NCI-H524 treated with DMSO at 0.1 percent for 48 hours (cell line): ENCODE measurements around the gene DNAI7.

Experiments used
- DNase-seq: peaks from one replicate; lab custom pipeline; 2025; lab: John Stamatoyannopoulos, UW

The DNAI7 gene, protein sequence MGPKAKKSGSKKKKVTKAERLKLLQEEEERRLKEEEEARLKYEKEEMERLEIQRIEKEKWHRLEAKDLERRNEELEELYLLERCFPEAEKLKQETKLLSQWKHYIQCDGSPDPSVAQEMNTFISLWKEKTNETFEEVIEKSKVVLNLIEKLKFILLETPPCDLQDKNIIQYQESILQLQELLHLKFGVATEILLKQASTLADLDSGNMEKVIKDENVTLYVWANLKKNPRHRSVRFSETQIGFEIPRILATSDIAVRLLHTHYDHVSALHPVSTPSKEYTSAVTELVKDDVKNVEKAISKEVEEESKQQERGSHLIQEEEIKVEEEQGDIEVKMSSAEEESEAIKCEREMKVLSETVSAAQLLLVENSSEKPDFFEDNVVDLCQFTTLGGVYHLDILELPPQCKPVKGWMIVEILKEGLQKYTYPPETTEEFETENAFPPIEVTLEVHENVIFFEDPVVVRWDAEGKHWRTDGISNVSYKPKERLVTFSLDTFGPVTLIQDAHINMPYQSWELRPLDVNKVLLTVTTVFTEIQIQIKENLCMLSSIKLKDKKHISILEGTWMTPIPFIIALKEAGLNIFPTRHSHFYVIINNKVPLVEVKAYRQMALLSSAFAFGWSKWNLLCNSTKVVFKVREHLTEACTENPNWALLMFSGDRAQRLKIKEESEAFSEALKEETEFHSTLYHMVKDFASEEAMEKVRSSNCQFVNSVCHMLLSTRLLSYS

DNA sequence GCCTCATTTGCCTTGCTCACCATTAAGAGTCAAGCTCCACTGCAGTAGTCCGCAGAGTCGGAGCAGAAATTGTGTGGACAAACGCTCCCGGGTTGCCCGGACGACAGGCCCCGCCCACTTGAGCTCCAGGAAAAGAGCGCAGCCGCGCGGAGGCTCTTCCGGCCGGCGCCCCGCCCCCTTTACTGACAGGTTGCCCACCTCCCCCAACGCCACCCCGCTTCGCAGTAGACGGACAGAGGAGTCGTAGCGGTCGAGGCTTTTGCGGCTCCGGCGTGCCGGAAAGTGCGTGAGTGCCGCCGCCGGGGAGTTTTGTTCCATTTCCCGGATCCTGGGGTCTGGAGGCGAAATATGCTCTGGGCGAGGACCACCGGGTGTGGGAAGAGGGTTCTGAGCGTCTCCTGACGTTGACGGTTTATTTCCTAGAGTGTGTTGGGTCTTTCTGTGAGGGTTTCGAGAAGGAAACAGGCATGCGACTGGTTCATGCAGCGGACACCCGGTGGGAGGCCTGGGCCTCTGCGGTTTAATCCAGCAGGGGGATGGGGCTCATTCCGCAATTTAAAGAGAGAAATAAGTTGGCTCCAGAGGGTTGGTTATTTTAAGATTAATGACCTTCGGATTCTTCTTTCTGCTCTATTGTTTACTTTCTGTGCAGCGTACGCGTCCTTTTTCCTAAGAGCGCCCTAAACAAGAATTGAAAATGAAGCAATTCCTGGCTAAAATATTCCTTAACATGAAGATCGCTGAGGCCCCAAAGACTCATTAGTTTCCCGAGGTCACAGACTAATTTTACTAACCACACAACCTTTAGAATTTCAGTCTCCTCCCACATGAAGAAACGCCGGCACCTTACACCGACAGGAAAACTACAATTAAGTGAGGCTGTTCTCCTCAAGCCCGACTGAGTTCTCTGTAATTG lies at the start of gene DNAI7, which contains the start of gene ETFRF1:
DNAI7 (minus strand) TSS at position 105 of the 916 bp plus-strand sequence; CDS start at position 23, 82 bp downstream.
ETFRF1 (plus strand) TSS at position 182 of the 916 bp plus-strand sequence. CDS start 8,720 bp downstream, outside the sequence.
- peak; percentile 77 for DNase-seq

DNA sequence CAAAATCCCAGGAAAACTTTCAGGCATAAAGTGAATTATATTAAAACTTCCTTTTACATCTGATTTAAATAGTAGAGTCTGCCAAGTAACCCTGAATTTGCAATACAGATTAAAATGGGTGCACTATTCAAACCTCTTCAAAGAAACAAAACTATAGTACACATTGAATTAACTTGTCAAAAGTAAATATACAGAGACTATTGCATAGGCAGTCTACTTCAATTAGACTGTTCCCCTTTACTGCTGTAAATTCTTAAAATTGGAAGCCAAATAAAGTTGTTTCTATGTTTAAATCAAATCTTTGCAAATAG lies 48.7 kb upstream of the DNAI7 start:
- no peak for DNase-seq

DNA sequence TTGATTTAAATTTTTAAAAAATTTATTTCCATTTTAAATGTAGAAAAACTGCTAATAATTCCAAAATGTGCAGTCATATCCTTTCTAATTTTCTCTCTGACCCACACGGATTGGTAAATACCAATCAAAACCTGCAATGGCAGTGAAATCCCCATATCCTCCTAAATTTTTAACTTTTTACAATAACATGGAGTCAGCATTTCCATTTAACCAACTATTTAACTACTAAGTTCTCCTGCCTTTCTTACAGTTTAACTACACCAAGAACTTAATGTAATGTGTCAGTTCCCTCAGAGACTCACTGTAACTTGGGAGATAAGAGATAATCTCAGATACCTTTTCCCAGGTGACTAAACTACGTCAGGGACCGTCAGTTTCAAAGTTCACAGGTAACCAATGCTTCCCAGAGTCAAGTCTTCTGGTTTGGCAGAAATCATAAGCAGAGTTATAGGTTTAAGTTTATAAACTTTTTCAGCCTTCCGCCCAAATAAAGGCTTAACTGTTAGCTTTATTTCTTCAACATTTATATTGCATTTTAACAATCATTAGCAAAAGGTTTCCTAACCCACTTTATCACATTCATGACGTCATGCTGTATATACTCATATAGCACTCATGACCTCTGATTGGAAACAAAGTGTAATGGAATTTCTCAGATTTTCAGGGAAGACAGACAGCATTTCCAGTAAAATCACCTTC lies 48.2 kb upstream of the DNAI7 start:
- no peak for DNase-seq

DNA sequence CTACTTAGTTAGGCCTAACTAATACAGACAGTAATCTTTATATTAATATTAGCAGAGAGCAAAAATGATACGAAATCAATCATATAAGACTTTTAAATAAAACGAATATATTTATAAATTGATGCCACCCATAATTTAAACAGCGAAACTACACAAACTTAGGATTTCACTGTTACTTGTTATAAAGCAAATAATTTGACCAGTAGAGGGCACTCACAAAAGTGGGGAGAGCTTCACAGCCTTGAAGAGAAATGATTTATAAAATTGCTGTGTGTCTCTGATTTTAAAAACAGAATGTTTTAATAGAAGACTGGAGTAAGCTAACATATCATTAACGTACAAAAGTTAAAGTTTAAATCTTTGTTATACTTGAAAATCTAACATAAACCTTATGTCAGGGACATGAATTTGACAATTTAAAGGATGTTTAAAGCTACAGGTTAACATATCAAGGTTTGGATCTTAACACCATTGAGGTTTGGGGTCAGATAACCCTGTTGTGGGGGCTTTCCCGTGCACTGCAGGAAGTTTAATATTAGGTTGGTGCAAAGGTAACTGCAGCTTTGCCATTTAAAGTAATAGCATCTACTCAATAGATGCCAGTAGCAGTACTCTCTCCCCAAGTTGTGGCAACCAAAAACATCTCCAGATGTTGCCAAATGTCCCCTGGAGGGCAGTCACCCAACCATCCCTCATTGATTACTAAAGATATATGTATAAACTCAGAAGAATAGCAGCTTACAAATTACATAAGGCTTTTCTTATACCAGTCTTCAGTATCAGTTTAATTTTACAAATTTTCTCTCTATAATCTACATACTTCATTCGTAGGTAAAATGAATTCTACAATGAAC lies 46.4 kb upstream of the DNAI7 start:
- DNase-seq, result no peak

DNA sequence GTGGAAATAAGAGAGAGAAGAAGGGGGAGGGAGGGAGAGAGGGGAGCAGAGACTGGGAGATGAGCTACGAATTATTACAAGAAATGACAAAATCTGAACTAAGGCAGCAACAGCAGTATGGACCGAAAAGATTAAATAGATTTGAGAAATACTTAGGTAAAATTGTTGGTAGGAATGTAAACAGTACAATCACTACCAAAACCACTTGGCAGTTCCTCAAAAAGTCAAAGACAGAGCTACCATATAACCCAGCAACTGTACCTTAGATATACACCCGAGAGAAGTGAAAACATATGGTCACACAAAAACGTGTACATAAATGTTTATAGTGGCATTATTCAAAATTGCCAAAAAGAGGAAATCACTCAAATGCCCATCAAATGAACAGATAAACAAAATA lies 41.7 kb upstream of the DNAI7 start:
- DNase-seq, result no peak

DNA sequence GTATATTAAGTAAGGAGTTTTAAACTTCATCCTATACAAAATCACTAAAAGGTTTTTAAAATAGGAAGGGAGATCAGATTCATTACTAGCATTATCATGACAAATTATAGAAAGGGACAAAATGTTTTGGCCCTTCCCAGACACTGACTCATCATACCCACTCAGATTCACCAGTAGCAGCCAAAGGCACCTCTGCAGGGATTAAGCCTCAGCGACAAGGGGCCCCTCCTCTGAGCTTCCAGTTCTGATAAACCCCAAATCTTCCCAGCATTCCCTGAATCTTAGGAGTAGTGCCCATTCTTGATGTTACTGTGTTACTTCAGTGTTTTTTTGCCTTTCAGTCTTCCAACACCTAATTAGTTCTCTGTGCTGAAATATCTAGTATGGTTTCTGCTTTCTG lies 41.2 kb upstream of the DNAI7 start:
- DNase-seq, result no peak

DNA sequence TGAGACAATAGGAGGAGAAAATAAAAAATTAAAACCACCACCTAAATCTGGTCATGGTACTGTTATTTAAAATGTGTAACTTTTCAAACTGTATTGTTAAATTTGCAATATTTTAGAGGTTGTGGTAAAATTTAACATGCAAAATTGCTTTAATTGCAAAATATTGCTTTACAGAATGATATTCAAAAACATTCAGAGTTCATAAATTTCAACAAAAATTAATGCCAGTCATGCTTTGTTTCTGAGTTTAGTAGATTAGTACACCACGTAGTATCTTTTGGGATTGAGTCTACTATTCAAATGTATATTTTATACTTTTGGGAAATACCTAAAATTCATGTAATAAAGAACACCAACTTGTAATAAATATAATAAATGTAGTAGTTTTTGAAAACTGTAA lies 18.4 kb upstream of the DNAI7 start:
- DNase-seq, result no peak

DNA sequence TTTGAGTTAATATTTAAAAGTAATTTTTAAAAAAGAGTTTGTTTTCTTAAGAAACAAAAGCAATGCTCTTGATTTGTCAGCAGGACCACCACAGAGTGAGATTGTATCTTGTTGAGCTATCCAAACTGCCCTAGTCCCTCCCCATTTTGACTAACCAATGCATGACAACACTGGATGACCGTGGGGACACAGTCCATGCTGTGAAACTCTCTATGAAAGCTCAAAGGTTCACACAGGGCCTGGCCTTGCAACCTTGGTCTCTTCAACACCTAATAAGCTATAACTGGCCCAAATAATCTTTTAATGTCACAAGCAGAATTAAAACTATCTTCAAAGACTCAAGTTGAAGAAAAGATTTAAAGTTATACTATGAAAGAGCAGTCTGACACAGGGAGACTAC lies 13.6 kb upstream of the DNAI7 start:
- no peak for DNase-seq

DNA sequence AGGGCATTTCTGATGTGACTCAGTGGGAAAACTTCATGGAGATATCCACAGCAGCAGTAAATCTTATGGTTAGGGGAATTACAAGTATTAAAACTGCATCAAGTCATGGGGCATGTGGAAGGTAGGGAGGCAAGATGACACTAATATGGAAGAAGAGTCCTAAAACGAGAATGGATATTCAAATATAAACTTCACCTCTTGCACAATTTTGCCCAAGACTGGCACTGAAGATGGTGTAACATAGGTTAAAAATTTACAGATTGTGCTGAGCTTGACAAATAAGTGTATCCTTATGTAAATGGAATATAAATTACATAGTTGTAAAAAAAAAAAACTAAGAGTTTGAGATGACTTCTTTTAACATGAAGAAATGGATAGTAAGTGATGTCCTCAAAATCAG lies 12.9 kb upstream of the DNAI7 start:
- no peak for DNase-seq

DNA sequence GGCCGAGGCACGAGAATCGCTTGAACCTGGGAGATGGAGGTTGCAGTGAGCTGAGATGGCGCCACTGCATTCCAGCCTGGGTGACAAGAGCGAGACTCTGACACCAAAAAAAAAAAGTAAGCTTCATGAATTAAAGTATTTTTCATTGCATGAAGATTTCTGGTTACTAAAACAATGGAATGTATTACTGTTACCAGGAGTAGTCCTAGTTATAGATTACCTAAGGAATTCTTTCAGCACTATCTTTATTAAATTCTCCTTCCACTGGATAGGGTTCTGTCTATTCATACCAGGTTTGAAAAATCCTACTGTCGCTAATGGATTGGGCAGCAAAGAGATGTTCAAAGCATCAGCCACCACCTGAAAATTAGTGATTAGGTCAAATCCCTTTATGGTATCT lies 12.5 kb upstream of the DNAI7 start:
- DNase-seq, result no peak

DNA sequence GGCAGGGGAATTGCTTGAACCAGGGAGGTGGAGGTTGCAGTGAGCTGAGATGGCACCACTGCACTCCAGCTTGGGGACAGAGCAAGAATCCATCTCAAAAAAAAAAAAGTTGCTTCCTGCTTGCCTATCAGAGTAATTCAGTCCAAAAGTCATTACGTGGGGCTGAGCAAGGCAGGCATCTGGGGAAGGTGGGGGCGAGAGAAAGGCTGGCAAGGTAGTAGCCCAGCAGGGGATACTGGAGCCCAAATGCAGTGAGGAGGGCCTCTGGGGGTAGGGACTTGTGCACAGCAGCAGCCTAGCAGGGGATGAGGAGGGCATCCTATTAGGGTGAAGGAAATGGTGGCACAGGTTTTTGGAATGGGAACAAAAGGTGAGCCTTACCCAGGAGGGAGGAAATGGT lies 7.2 kb upstream of the DNAI7 start:
- no peak for DNase-seq

DNA sequence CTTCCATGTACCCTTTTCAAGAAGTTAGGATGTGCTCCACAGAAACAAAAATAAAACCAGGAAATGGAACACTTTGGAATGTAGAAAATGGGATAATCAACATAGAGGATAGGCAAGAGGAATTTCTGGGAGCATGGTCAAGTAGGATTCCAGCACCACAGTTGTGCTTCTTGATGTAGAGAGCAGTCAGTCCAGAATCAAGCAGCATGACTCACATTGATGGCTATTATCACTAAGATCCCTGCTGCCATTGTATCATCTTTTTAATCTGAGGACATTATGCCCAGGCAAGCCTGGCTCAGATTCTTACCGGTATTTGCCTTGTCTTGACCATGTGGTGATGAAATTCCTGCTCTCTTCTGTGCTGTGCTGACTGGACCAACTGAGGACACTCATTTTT lies 5.7 kb upstream of the DNAI7 start:
- DNase-seq, result no peak

DNA sequence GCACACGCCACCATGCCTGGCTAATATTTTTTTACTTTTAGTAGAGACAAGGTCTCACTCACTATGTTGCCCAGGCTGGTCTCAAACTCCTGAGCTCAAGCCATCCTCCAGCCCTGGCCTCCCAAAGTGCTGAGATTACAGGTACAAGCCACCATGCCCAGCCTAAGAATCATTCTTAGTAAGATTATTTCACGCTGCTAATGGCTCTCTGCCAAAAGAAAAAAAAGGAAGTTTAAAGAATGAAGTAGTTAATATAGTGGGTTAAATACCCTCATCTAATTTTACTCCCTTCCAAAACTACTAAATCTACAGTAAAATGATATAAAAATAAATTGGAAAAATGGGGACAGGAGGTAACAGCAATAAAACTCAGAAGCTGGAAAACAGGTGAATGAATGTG lies 2.6 kb upstream of the DNAI7 start:
- DNase-seq, result no peak

DNA sequence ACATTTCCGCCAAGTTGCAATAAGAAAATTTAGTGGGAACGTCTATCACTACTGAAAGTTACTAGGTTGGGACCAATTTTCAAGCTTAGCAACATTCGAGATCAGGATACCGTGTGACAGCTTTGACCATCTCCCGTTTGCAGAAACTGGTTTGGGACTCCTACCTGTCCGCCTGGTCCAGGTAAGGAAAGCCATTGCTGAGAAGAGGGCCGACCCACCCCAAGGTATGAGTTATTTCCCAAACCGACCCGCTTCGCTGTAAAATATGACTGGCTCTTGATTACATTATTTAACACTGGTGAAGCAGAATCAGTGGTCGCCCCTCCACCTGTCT lies 271 bp downstream of the DNAI7 start:
- DNase-seq, result no peak

DNA sequence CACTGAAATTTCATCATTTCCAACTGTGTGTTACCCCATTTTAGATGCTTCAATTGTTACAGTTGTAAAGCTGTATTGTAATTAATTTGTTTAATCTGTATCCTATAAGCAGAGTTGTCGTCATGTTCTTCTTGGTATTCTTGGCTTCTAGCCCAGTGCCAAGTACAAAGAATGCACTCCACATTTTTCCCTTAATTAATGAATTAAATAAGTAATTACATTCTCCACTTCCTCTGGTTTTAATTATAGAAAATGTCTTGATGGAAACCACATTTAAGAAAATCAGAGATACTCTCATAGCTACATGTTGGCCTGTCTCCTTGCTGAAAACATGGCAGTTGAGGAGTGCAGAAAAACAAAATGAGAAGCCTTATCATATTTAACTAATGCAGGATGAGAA lies 746 bp downstream of the DNAI7 start:
- DNase-seq, result no peak

DNA sequence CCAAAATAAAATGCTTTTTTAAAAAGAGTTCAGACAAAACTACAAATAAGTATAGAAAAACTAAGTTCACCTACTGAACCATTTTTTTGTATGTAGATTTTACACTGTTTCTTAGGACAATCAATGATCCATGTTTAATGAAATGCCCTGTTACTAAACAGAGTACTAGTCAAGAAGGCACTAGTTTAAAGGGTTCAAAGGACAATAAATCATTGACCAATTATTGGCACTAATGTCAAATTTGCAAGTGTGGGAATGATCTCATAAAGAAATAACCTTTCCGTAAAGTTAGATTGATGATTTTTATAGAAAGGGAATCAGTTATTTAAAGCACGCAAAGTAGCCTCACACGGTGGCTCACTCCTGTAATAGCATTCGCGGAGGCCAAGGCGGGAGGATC lies 4.2 kb downstream of the DNAI7 start:
- no peak for DNase-seq

DNA sequence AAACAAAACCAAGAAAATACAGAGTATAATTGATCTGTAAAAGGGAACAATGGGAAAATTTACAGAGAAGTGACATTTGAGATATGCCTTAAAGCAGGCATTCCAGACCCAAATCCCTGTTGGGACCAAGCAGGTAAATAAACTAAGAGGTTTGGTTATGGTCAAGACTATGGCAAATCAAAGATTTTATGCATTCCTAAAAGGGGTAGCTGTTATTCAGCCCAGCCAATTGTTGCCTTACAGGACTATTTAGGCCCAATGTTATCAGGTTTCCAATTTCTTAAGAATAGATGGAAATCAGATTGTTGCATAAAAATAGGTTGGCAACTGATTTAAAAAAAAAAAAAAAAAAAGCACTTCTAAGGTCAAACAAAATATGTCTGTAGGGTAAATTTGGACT lies 5.3 kb downstream of the DNAI7 start:
- no peak for DNase-seq

DNA sequence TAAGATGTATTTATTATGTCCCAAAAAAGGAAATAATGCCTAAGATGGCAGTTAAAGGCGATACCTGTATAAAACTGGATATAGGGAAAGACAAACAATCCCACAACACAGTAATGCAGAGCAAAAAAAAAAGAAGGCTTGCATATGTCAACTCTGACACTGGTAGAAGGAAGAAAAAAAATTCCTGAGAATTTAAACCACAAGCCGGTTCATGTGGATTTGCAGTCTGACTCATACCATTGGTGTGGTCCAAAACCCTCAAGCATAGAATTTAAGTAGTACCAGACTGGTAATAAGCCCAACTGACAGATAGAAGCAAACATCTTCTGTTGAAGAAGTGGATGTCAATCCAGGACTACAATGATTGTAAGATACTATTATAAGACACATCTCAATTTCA lies 7.2 kb downstream of the DNAI7 start:
- DNase-seq, result no peak

DNA sequence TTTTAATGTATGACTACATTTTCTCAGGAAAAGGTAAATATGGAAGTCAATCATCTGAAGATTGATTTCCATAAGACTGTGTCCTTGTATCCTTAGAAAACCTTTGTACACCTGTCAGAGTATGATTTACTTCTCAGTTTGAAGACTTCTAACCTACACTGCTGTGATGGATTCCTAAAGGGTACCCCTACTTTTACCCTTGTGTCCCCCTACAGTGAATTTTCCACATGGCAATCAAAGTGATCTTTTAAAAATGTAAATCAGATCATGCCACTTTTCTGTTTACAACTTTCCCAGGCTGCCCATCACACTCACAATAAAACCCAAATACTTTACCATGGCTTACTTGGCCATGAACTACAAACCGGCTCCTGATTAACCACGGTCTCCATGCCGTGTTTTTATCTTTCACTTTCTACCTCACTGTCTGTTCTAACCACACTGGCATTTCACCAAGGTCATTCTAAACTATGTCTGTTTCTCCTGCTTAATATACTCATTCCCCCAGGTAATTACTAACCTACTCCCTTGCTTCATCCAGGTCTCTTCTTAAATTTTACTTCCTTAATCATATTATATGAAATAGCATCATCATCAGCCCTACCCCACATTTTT lies 8.1 kb downstream of the DNAI7 start:
- DNase-seq, result no peak

DNA sequence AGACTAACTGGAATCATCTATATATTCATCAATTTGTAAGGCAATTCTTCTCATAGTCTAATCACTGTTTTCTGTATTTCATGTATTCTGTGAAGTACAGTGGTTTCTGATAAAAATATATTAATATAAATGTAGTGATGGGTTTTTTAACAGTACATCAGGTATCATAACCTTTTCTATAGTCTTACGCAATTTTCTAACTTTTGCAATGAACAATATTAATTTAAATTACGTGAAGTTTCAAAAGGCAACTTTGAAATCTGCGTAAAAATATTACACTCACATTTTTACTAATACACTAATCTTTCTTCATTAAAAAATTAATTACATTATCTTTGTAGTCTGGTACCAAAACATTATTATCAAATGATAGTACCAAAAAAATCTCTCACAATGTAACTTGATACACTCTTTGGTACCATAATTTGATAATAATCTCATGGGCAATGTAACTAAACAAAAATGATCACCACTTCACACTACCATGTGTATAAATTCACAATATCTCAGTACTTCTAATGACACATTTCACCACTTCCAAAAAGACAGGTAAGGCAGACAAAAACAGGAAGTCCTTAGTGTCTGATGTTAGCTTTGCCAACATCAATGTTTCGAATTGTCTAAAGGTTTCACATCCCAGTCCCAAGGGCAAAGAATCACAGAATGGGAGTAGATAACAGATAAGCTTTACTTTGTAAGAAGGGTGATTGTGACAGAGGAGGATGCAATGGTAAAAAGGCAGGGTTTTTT lies 8.7 kb downstream of the DNAI7 start:
- no peak for DNase-seq
